GM12873 (cell line): ENCODE data around the gene BACH1.

ENCODE experiments used
- TF ChIP-seq, protein P1 (sequence below): IDR thresholded peaks from 2 replicates; pipeline ENCODE4 v1.5.1; 2012; ENCODE audit warnings: low read depth, mild to moderate bottlenecking, moderate library complexity, low read length, control low read depth; ENCODE audit not compliant: insufficient read depth; ENCODE audit errors: missing control alignments

BACH1 gene

DNA sequence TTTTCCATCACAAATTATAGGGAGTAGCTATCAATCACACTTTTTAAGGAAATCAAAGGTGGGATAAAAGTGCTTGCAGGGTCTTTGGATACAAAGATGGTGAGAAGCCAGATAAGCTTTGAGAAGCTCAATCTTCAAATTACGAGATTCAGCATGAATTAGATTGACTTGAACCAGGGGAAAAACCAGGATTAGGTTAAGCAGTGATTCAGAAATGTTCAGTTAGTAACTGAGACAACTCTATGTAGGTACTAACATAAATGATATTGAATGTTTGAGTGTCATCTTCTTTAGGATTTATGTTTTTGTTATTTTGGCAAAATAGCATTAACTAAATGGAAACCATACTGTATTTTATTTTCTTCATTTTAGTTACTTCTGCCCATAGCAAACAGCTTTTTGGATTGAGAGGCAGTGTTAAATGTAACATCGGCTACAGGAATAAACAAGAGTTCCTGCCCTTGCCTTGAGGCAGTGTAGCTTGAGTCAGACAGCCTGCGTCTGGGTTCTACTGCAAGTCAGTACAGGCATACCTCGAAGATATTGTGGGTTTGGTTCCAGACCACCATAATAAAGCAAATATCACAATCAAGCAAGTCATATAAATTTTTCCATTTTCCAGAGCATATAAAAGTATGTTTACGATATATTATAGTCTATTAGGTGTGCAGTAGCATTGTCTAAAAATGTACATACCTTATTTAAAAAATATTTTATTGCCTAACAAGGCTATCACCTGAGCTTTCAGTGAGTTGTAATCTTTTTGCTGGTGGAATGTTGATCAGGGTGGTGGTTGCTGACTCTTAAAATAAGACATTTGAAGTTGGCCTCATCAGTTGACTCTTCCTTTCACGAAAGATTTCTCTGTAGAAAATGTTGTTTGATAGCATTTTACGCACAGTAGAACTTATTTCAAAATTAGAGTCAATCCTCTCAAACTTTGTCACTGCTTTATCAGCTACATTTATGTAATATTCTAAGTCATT lies 36.9 kb upstream of the BACH1 start:
- TF ChIP-seq, protein P1, sequence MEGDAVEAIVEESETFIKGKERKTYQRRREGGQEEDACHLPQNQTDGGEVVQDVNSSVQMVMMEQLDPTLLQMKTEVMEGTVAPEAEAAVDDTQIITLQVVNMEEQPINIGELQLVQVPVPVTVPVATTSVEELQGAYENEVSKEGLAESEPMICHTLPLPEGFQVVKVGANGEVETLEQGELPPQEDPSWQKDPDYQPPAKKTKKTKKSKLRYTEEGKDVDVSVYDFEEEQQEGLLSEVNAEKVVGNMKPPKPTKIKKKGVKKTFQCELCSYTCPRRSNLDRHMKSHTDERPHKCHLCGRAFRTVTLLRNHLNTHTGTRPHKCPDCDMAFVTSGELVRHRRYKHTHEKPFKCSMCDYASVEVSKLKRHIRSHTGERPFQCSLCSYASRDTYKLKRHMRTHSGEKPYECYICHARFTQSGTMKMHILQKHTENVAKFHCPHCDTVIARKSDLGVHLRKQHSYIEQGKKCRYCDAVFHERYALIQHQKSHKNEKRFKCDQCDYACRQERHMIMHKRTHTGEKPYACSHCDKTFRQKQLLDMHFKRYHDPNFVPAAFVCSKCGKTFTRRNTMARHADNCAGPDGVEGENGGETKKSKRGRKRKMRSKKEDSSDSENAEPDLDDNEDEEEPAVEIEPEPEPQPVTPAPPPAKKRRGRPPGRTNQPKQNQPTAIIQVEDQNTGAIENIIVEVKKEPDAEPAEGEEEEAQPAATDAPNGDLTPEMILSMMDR, result no peak

DNA sequence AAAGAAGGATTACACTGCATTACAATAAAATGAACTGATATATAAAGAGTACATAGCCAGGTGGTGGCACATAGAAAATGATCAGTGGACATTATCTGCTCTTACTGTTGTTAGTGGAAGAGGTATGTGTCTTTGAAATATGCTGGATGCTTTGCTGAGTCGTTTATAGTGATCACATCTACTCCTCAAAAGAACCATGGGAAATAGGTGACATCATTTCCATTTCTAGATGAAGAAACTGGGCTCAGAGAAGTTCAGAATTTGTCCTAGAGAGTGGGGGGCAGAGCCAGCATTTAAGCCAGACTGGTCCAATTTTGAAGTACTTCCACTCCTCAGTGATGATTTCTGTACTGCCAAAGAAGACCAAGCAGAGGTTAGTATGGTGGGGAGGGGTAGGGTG lies 34.0 kb upstream of the BACH1 start:
- TF ChIP-seq, protein P1, result no peak

DNA sequence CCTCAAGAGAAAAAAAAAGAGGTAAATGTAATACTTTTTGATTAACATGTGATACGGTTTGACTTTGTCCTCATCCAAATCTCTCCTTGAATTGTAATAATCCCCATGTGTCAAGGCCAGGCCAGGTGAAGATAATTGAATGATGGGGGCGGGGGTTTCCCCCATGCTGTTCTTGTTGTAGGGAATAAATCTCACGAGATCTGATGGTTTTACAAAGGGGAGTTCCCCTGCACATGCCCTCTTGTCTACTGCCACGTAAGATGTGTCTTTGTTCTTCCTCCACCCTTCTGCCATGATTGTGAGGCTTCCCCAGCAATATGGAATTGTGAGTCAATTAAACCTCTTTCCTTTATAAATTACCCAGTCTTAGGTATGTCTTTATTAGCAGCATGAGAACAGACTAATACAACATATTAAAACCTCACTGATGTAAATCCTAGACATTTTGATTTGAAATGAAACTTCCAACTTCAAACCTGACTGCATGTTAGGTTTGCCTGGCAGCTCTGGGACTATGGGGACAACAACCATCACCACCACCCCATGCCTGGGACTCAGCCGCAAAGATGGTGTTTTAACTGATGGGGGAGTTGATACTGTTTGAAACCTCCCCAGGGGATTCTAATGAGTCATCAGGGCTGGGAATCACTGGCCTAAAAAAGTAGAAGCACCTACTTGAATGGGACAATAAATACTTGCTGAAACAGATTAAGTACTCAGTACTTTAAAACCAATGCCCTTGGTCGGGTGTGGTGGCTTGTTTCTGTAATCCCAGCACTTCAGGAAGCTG lies 32.8 kb upstream of the BACH1 start:
- TF ChIP-seq, protein P1, result no peak

DNA sequence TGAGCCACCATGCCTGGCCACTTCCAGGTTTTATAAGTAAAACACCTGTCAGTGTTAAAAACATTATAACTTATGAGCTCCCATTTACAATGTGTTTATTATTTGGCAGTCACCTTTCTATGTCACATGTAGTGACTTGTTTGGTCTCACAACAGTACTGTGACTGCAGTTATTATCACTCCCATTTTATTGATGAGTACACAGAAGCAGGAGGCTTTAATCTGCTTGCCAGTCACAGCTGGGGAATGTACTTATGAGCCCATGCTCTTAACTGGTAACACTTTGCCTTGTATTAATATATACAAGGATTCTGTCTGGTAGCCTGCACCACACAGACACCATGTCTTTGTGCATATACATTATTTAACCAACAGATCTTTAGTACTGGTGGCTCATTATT lies 31.1 kb upstream of the BACH1 start:
- TF ChIP-seq, protein P1, result no peak

DNA sequence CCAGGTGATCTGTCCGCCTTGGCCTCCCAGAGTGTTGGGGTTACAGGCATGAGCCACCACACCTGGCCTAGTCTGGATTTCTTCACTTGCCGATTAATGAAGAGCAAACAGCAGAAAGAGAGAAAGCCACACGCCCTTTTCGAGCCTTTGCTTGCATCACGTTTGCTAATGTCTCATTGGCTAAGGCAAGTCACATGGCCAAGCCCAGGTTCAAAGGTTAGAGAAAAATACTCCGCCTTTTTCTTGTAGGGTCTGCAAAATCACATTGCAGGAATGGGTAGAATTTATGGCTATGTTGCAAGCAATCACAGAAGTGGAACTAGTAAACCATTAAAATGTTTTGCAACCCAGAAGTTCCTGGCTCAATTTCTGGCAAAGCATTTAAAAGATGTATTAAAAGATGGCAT lies 26.8 kb upstream of the BACH1 start:
- TF ChIP-seq, protein P1, result no peak

DNA sequence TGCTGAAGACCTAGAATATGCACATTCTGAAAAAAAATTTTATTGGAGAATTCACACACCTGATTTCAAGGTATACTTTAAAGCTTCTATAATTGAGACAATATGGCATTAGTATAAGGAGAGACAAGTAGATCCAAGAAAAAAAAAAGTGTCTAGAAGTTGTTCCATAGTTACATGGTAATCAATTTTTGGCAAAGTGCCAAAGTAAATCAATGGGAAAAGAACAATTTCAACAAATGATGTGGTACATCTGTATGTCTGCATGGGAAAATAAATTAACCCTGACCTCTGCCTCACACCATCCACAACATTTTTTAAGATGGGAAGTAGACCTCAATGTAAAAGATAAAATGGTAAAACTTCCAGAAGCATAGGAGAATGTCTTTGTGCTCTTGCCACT lies 21.3 kb upstream of the BACH1 start:
- TF ChIP-seq, protein P1, result no peak

DNA sequence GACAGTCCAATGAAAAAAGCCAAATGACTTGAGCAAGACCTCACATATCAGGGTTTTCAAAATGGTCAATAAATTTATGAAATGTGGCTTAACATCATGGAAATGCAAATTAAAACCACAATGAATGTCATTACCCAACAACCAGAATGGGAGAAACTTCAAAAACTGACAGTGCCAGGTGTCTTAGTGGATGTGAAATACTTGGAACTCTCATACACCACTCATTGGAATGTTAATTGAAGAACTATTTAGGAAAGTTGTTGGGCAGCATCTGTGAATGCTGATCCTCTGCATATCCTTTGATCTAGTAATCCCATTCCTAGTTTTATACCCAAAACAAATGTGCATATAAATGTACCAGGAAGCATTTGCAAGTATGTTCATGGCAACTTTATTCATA lies 19.2 kb upstream of the BACH1 start:
- TF ChIP-seq, protein P1, result no peak
